Lower leg skin (tissue), 3 donors: ENCODE results near the gene CD53.

ENCODE experiments used
- POLR2A ChIP-seq, 2 donors: fragments of 450-650 bp; IDR thresholded peaks; one replicate each; pipeline ENCODE4 v1.6.1; 2016 to 2017; ENCODE audit warnings: antibody characterized with exemption in 2 of 2, mild to moderate bottlenecking in 1 of 2, moderate library complexity in 1 of 2
- TF ChIP-seq, protein P1 (sequence below), 3 donors: fragments of 450-650 bp; IDR thresholded peaks; one replicate each; pipeline ENCODE4 v1.5.1; 2016; ENCODE audit warnings: antibody characterized with exemption in 3 of 3, mild to moderate bottlenecking in 3 of 3, moderate library complexity in 2 of 3

DNA sequence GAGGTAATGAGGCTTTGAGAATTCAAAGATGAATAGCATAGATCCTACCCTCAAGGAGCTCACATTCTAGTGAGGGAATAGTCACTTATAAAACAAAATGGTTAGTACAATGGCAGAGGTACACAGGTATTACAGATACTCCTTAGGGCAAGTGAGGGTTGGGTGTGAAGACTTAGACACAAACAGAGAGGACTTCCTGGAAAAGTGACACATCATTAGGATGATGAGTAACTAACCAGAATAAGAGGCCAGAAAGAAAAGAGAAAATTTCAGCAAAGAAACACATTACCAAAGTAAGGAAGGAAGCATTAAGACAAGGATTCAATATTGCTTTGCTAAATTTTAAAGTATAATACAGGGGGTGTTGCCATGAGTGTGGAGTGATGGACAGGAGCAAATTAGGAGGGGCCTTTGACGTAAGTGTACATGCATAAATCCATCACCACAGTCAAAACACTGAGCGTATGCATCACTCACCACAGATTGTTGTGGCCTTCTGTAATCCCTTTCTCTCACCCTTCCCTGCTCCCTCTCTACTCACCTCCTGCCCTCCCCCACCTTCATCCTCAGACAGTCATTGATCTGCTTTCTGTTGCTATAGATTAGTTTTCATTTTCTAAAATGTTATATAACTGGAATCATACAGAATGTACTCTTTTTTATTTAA is 7.9 kb downstream of the CD53 start:
- TF ChIP-seq, protein P1, sequence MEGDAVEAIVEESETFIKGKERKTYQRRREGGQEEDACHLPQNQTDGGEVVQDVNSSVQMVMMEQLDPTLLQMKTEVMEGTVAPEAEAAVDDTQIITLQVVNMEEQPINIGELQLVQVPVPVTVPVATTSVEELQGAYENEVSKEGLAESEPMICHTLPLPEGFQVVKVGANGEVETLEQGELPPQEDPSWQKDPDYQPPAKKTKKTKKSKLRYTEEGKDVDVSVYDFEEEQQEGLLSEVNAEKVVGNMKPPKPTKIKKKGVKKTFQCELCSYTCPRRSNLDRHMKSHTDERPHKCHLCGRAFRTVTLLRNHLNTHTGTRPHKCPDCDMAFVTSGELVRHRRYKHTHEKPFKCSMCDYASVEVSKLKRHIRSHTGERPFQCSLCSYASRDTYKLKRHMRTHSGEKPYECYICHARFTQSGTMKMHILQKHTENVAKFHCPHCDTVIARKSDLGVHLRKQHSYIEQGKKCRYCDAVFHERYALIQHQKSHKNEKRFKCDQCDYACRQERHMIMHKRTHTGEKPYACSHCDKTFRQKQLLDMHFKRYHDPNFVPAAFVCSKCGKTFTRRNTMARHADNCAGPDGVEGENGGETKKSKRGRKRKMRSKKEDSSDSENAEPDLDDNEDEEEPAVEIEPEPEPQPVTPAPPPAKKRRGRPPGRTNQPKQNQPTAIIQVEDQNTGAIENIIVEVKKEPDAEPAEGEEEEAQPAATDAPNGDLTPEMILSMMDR (IDR thresholded peaks at IDR 0.05) = no peak
- no peak for TF ChIP-seq POLR2A (IDR thresholded peaks at IDR 0.05)
